Kidney capillary endothelial cell (primary cell): ENCODE measurements around the gene CRADD.
A peak's percentile ranks its signal among the peaks of the same experiment; 100 is the strongest.

Experiments used
- DNase-seq: peaks from one replicate; pipeline ENCODE4 v3.0.0-alpha.2; 2018; ENCODE audit warnings: low spot score

The CRADD gene

DNA sequence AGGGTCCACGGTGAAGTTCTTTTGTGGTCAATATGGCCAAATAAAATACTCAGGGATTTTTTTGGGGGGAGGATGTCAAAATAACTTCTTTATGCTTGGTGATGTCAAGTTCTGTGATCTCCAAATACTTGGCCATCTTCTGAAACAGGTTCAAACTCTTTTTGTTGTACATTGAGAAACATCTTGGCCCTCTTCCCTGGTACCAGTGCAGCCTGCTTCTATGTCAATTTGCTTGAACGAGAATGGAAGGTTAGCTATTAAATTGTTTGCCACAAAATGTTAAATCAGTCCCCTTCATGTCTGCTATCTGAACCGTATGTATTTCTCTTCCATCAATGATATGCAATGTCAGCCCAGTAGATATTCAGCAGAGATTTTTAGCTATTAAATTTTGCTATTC is 6.1 kb upstream of the CRADD start:
- DNase-seq: no peak

DNA sequence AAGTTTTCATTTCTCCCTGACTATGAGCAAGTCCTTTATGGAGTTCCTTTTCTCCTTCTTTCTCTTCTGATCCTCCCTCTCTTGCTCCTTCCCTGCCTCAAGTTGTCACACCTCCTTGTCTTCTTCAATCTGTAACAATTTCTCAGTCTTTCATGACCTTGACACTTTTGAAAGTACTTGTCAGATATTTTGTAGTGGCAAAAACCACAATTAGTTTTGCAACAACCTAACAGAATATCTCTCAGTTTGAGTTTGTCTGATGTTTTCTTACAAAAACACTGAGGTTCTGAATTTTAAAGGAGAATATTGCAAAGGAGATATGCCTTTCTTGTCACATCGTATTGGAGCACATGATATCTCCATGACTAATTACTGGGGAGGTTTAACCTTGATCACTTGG is 4.1 kb upstream of the CRADD start:
- DNase-seq: no peak

DNA sequence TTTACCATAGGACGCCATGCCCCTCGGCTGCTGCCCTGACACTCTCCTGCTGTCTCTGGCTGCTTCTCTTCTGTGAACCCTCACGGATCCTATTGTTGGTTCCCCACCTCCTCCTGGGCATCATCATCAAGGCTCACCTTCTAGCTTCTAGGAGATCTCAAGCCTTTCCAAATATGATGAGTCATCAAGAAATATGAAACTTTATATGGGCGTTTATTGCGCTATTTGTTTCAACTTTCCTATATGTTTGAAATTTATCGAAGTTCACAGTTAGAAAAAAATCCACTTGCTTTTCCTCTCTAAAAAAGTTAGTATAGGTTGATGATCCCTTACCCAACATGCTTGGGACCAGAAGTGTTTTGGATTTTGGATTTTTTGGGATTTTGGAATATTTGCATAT is 2.8 kb upstream of the CRADD start:
- no peak for DNase-seq

DNA sequence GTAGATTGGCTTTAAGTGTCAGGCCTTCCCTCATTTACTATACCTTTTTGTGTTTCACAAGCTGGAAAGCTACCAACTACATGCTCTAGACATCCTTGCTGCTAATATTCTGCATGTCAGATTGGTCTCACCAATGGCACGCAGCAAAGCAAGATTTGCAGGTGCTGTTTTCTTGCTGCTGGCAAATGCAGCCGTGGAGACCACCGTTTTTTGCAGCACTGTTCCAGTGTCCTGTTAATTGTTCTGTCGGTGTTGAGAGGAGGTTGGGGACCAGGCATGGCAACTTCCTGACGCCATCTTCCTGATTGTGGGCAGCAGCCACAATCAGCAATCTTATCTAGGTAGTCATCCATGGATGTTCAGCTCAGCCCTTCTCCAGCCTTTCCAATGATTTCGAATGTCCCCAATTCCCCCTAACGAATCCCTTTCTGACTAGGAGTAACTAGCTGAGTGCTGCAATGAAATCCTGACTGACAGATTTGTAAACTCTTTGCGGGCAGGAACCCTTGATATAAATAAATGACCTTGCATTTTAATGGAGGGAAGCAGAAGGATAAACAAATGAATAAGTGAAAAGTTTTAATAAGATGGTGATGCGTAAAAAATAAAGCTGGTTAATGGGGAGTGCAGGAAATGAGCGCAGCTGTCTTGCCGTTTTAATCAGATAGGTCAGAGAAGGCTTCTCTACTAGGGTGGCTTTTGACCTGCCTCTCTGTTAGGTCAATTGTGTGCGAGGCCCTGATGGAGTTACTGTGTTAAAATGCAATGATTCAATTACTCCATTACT is 574 bp upstream of the CRADD start:
- DNase-seq: no peak

DNA sequence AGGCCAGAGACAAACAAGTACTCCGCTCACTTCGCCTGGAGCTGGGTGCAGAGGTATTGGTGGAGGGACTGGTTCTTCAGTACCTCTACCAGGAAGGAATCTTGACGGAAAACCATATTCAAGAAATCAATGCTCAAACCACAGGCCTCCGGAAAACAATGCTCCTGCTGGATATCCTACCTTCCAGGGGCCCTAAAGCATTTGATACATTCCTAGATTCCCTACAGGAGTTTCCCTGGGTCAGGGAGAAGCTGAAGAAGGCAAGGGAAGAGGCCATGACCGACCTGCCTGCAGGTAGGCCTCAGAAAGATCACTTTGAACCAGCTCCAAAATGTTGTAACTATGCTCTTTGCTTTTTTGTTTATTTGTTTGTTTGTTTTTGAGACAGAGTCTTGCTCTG is 1.6 kb downstream of the CRADD start:
- DNase-seq: no peak

DNA sequence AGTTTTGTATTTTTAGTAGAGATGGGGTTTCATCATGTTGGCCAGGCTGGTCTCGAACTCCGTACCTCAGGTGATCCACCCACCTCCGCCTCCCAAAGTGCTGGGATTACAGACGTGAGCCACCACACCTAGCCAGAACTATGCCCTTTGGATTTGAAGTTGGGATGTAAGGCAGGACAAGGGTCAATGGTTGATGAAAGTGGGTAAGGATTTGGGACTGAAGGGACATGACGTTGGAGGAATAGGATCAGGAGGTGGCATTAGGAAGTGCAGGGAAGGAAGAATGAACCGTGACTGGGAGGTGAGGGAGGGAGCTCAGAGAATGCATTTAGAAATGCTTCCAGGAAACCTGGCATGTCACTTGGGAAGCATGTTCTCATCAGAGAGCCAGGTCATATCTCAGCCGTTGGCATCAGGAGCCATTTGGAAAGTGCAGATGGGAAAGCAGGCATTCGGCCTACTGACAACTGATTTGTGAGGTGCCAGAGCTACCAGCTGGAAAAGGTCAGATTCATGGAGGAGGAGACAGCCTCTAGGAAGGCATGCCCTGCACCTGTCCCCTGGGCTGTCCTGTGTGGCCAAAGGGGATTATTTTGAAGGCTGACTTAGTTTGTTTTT is 2.2 kb downstream of the CRADD start:
- DNase-seq: no peak

DNA sequence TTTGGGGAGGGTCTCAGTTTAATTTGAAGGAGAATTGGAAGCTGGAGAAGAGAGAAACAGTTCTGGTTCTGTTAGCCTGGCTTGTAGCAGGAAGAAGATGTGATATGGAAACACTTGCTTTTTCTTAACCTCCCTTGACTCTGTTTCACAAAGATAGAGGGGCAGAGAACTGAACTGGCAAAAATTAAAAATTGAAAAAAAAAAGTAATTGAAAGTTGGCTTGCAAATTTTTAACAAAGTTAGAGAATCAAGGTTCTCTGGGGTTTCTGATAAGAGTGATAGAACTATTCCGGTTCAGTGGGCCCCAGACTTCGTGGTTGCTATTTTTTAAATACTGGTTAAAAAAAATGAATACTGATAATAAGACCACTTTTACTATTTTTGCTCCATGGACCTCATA is 2.8 kb downstream of the CRADD start:
- DNase-seq: no peak

DNA sequence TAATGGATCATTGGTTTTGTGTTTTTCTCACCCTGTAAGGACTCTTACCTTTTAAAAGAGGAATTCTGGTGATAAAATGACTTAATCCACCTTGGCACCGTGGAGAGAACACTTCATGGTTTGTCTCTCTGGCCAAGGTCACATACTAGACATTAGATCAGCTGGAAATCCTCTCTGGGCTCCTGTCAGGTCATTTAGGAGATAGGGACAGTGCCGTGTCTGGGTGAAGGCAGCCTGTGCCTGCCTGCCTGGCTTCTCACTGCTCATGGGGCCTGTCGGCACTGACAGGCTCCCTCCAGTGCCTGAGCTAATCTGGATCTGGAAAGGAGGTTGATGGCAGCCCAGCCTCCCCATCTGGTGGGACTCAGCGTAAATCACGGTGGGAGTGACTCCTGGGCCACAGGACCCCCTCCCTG is 5.7 kb downstream of the CRADD start:
- DNase-seq: no peak

DNA sequence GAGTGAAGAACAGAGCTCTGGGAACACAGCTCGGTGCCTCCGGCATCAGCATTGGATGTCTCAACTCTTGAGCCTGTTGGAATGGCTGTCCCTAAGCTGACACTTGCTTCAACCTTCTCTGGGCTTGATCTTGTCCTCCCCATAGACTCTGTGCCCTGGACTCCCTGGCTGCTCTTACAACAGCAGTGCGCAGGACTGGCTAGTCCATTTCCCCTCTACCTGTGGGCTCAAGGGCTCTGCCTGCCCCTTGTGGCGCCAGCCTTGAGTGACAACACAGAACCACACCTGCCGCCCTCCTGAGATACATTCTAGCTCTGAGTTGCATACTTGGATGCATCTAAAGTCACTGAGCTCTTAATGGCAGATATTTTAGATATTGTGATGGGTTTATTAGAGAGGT is 6.2 kb downstream of the CRADD start:
- no peak for DNase-seq

DNA sequence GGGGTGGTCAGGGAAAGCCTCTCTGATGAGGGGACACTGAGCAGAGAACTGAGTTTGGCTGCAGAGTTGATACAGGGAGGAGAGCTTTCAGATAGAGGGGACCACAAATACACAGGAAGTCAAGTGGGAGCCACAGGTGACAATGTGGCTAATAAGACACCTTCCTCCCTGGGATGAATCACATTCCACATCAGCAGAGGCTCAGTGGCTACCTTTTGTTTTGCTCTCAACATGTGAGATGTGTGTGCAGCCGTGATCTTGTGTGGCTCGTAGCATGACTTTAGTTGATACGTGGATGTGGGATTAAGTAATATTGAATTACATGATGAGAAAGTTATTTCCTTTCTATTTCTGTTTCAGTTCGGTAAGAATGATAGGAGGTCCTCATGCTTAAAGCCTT is 7.5 kb downstream of the CRADD start:
- no peak for DNase-seq

DNA sequence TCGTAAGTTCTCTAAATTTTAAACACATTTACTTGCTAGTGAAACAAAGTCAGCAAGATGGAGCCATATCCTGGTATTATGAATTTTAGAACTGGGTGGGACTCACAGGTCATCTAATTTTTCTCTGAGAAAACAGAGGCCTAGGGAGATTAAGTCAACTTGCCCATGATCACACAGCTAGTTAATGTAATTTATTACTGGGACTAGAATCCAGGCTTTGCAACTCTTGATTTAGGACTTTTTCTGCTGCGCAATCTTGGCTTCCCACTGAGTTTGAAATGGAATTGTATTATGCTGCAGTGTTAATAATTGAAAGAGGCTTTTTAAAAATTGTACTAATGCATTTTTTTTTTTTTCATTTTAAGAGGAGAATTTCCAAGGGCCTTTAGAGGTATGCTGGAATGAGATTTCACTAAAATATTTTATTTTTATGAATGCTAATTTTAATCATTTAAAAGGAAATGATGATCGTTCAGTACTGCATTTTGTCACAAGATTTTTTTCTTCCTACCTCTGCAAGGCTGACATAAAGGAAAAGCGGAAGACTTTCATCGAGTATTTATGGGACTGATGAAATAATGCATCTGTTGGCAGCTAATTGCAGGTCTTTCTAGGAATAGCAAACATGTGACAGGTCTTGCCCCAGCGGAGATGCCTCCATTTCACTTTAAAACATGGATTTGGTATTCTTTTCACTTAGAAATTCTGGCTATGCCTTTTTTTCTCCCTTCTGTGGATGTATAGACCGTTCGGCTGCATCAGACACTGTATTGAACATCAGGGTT is 9.6 kb downstream of the CRADD start:
- DNase-seq: no peak

DNA sequence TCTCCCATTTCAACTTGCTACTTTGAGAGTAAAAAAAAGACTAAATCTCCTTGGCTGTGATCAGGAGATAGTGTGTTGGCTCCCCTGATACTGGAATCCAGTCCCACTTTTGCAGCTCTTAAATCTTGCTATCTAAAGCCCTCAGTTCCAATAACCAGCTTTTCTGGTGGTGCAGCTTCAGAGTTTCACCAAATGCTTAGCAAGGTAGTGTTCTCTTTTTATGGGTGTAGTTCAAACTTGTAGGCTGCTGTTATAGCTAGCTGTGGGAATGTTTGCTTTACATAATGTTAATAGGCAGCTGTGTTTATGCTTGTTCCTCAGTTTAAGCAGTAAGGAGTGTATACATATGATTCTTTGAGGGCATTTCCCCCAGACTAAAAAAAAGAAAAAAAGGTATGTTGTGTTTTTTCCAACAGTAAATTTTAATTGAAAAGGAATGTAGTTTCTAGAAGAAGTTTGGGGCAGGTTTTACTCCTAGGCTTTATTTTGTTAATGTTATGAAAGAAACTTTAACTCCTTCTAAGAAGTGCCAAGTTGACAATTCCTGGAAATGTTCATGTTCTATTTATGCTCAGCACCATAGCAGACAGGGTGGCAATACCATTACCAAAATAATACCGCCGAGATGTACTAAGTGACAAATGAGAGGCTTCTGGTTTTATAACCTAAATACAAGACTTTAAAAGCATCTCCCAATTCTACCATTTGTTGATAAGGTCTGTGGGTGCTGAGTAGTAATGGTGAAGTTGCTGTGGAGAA is 12.1 kb downstream of the CRADD start:
- DNase-seq: no peak

DNA sequence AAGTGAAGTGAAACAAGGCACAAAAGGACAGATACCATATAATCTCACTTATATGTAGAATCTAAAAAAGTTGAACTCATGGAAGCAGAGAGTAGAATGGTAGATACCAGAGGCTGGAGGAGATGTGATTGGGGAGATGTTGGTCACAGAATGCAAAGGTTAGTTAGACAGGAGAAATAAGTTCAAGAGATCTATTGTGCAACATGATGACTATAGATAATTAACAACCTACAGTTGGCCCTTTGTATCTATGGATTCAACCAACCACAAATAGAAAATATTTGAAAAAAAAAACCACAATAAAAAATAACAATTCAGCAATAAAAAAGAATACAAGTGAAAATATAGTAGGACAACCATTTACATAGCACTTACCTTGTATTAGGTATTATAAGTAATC is 19.3 kb downstream of the CRADD start:
- DNase-seq: no peak

DNA sequence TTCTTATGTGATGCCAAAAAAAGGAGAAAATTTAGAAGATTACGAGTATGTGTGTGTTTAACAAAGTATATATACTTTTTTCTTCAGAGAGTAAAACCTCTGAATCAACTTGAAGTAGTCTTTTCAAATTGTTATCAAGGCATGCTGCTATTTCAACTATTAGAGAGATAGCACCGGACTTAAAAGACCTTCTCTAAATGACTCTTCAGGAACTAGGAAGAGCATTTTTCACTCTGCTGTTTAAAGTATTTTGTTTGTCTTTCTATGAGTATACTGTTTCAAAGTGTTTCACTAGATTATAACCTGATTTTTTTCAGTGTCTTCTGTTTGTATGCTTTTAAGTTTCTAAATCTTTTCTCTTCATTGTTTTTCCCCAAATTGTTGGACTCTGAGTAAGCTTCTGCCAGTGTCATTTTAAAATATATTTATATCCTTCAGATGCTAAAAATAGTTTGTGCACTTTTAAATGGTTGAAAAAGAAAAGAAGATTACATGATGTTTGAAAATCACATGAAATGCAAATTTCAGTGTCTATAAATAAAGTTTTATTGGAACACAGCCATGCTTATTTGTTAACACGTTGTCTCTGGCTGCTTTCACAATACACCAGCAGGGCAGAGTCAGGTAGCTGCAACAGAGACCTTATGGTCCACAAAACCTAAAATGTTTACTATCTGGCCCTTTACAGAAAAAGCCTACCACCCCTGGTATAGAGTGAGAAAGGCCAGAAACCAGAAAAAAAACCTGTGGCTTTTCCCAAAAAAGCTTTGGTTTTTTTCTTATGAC is 21.3 kb downstream of the CRADD start:
- peak; percentile 15 for DNase-seq

DNA sequence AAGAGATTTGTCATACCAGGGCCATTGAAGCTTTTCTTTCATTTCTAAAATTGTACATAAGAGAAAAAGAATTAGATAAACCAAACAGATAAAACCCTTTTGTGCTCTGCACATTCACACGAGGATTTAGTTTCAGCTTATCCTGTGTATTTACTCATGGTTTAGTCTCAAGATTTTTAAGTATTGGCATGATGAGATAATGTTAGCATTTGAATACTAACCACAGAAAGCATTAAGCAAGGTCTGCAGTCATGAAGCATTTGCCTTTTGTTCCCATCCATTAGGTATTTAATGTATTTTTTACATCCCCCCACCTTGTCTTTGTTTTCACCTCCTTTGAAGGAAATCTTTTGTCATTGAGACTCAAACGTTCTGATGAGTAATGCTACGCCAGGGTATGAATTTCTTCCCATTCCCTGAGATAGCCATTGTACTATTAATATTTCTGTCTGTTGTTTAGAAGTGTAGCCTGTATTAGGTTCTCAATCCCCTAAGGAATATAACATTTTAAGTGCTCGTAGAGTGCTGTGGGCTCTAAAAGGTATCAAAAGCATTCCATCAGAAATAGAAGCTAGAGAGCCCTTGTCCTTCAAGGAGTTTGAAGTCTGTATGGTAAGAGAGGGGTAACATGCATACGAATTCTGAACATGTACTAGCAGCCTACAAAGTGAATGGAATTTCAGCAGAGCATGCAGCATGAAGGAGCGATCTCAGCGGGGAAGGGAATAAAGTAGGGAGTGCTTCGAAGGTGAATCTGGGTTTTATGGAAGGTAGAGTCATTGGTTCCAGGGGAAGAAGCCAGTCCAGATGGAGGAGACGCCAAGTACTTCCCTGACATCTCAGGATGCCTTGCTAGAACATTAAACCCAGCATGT is 22.3 kb downstream of the CRADD start:
- peak; percentile 67 for DNase-seq

DNA sequence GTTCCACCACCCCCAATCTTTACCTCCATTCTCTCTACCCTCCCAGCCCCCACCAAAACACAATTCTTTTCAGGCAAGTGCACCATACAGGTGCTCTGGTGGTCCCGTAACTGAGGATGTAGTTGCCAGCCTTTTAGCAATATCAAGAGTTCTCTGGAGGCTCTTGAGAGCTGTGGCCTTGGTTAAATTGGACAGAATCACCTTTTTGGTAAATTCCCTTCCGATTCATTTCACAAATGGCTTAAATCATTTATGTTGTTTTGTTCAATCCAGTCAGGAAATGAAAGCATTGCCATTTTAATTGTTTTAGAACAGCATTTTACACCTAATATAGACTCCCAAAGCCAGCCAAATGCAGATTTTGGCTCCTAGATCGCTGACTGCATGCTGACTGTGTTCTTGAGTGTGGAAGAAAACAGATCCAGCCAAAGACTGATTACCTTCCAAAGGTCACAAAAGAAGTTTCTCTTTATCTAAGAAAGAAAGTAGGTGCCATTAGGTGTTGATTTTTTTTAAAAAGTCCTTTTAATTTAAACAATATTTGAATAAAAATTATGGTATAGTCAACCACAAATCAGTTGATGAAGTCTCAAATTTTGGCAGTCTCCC is 25.6 kb downstream of the CRADD start:
- no peak for DNase-seq

DNA sequence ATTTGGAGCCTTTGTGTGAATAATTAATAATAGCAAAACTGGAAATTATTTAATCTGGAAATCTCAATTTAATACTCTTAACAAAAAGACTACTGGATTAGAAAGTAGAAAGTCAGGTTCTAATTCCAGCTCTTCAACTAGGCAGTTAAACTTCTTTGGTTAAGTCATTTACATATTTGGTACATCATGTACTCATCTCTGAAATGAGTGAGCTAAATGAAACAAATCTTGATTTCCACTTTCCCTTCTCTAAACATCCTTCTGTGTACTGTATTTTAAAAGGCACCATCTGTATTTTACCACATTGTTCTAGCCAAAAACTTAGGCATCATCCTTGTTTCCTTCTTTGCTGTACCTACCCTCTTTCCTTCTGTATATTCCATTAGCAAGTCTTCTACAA is 26.9 kb downstream of the CRADD start:
- no peak for DNase-seq

DNA sequence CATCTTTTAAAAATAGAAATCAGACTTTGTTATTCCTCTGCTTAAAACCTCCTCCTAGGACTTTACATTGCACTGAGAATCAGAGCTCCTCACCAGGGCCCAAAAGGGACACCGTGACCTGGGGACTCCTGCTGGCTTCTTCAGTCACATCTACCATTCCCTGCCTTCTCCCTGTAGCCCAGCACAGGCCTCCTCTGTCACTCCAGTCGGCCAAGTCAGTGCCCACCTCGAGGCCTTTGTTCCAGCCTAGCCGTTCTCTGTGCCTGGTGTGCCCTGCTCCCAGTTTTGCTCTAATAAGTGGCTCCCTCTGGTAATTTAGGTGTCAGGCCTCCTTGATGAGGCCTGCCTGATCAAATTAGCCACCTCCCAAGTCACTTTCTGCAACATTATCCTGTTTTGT is 27.4 kb downstream of the CRADD start:
- no peak for DNase-seq

DNA sequence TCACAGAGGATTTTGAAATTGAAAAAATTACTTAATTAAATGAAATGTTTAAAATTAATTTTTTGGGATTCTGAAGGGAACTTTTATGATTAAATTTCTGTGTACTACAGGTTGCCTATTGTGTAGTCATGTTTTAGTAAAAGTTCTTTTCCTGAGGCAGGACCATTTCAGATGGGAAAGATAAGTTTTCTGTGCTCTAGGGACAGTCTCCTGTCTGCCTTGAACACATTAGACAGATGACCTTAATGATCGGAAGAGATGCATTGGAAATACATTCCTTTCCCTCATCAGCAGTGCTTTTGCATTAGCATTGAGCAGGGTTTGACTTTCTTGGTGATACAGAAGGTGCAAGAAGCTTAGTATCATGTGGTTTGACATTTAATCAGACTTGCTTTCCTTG is 28.1 kb downstream of the CRADD start:
- no peak for DNase-seq

DNA sequence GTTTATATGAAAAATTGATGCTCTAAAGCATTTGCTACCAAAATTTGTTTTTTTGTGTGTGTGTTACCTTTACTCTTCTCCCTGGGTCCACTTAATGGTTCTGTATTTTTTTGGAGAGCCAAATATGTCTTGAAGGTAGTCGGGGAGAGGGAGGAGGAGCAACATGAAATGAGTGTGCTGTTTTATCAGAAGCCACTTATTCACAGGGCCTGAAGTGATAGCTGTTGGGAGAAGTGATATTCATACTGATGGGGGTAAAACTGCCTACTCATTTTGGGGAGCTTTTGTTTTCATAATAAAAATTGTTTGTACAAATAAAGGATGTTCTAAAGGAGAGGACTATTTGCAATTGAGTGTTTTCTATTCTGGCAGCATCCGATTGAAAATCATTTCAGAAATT is 29.2 kb downstream of the CRADD start:
- DNase-seq: no peak
